SU-DHL-6 (cell line): ENCODE results near the gene EMB.

Experiments used
- CTCF ChIP-seq: fragments of 200-600 bp; sonication (generic); IDR thresholded peaks from one replicate; pipeline ENCODE4 v1.5.1; 2017; ENCODE audit warnings: antibody characterized with exemption, mild to moderate bottlenecking, low read length, moderate library complexity; ENCODE audit not compliant: insufficient read depth, poor library complexity, severe bottlenecking
- EZH2phosphoT487 ChIP-seq: fragments of 200-600 bp; sonication (generic), shearing (Covaris generic); conservative IDR thresholded peaks from 2 replicates; pipeline ENCODE4 v1.6.1; 2018; ENCODE audit warnings: mild to moderate bottlenecking, antibody characterized with exemption, low read length, moderate library complexity, mixed read lengths

- no peak for TF ChIP-seq CTCF
- no peak for TF ChIP-seq EZH2phosphoT487
Observed at GRCh38 chr5:50352382-50352781, 88.7 kb downstream of the EMB start.
